Stimulated activated CD4-positive, alpha-beta T cell treated with anti-CD3 and anti-CD28 coated beads, Interleukin-2, amount 100 ng/mL, for 4 hours (primary cell): ENCODE results near the gene EPHB6.

Experiments used
- DNase-seq: peaks from one replicate; pipeline ENCODE4 v3.0.0-alpha.2; 2020; ENCODE audit warnings: low read depth

Gene EPHB6

GRCh38 chr7:142898377-142899170 lies 43.7 kb downstream of the EPHB6 start:
- no peak for DNase-seq

- no peak for DNase-seq
Observed at GRCh38 chr7:142899661-142900060, 44.8 kb downstream of the EPHB6 start.

GRCh38 chr7:142901426-142902259 lies 46.8 kb downstream of the EPHB6 start:
- no peak for DNase-seq

GRCh38 chr7:142904128-142904527 lies 49.3 kb downstream of the EPHB6 start:
- no peak for DNase-seq

GRCh38 chr7:142905759-142906158 lies 50.9 kb downstream of the EPHB6 start:
- no peak for DNase-seq

- DNase-seq, result no peak
Observed at GRCh38 chr7:142906643-142907042, 51.8 kb downstream of the EPHB6 start.

GRCh38 chr7:142908290-142908689 lies 53.4 kb downstream of the EPHB6 start:
- DNase-seq, result no peak

GRCh38 chr7:142908921-142909890 lies 54.3 kb downstream of the EPHB6 start:
- DNase-seq, result no peak

GRCh38 chr7:142910031-142910433 lies 55.2 kb downstream of the EPHB6 start:
- DNase-seq, result no peak

- no peak for DNase-seq
Observed at GRCh38 chr7:142910481-142910880, 55.6 kb downstream of the EPHB6 start.

- no peak for DNase-seq
Observed at GRCh38 chr7:142913051-142913450, 58.2 kb downstream of the EPHB6 start.

GRCh38 chr7:142913566-142913965 lies 58.7 kb downstream of the EPHB6 start:
- no peak for DNase-seq

GRCh38 chr7:142914121-142914520 lies 59.2 kb downstream of the EPHB6 start:
- DNase-seq, result no peak

- DNase-seq, result no peak
Observed at GRCh38 chr7:142915315-142915714, 60.4 kb downstream of the EPHB6 start.

GRCh38 chr7:142916508-142916907 lies 61.6 kb downstream of the EPHB6 start:
- DNase-seq, result no peak

GRCh38 chr7:142917447-142917846 lies 62.6 kb downstream of the EPHB6 start:
- no peak for DNase-seq

- DNase-seq, result no peak
Observed at GRCh38 chr7:142918901-142919300, 64.0 kb downstream of the EPHB6 start.

- no peak for DNase-seq
Observed at GRCh38 chr7:142919656-142920055, 64.8 kb downstream of the EPHB6 start.
